BJ (cell line): ENCODE results near the gene SLC8A1. TPM values are rescaled to one million over a fixed set of nuclear protein-coding genes. Genes with fewer than 3 reads are reported as not detected.

Experiments used
- CTCF ChIA-PET: fragments of 350-600 bp; formaldehyde crosslinking; extraction: SDS; loops from one replicate; lab custom pipeline; 2021; ENCODE audit warnings: antibody characterized with exemption, inconsistent platforms; lab: Yijun Ruan, JAX
- POLR2A ChIA-PET: fragments of 300-600 bp; sonication (Branson Sonifier 250); formaldehyde crosslinking; extraction: SDS; loops from one replicate; lab custom pipeline; 2021; ENCODE audit warnings: antibody characterized with exemption; lab: Charles Lee
- DNase-seq: peaks from one replicate; pipeline ENCODE4 v3.0.0-alpha.2; 2011; ENCODE audit warnings: low read depth
- H3K27me3 ChIP-seq: 2 replicates; pipeline ENCODE4 v1.6.0; 2011; ENCODE audit warnings: low read length; ENCODE audit not compliant: control insufficient read depth, insufficient read depth
- H3K36me3 ChIP-seq: 2 replicates; pipeline ENCODE4 v1.5.1; 2011; ENCODE audit warnings: low read length; ENCODE audit not compliant: control insufficient read depth, insufficient read depth
- H3K4me3 ChIP-seq: 2 replicates; pipeline ENCODE4 v1.5.1; 2011; ENCODE audit warnings: low read depth, mild to moderate bottlenecking, control low read depth, low read length
- polyA plus RNA-seq: library from polyadenylated mRNA; depleted of rRNA; stranded (reverse); fragments of >200 nt; gene quantifications from 2 replicates; pipeline ENCODE4 v1.2.3, GENCODE V29; 2011
- TF ChIP-seq, protein P1 (sequence below): IDR thresholded peaks from 2 replicates; pipeline ENCODE4 v1.5.1; 2011; ENCODE audit warnings: low read depth, mild to moderate bottlenecking, control low read depth, inconsistent platforms, low read length, moderate library complexity; ENCODE audit not compliant: insufficient read depth

SLC8A1 gene
- polyA plus RNA-seq, 1 experiment: 18.5 TPM

DNA sequence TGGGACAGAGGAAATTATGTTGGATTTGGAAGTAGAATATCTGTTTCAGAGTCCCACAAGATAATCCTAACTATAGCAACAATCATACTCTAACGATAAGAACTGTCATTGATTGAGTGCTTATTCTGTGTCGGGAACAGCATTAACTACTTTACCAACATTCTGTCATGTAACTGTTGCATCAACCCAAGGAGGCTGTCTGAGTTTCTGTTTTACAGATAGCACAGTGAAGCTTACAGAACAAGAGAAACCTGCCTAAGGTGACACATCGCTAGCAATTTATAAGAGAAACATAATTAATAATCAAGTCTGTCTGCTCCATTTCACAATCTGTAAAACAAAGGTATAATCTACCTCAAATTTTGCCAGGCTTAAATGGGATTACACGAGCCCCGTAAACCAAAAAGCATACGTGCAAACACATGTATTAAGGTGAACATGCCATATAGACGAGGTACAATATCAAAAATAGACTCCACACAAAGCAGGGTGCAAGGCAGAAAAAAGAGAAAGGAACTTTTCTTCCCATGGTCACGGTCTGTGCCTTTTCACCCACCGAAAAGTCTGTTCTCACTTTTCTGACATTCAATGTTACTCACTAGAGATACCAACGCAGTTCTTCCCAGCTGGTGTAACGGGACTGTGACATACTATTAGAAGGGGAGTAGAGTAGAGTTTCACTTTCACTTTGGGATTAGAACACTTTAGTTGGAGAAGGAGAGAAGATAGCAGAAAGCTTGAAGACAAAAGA, 37.2 kb upstream of the SLC8A1 start:
- POLR2A ChIA-PET: no interaction called here
- Histone ChIP-seq H3K27me3 (no peaks in the 10 kb centered on the region), H3K36me3 (no peaks in the 10 kb centered on the region), H3K4me3 (peak overlapping the region; percentile 37)
- DNase-seq: no peak
- CTCF ChIA-PET: interaction anchor here (0.8 to 1.8 kb wide), 5 partner anchors 7 to 265 kb away, joined by 3 to 11 read pairs (median 3); no protein-coding TSS in a partner anchor
- TF ChIP-seq, protein P1, sequence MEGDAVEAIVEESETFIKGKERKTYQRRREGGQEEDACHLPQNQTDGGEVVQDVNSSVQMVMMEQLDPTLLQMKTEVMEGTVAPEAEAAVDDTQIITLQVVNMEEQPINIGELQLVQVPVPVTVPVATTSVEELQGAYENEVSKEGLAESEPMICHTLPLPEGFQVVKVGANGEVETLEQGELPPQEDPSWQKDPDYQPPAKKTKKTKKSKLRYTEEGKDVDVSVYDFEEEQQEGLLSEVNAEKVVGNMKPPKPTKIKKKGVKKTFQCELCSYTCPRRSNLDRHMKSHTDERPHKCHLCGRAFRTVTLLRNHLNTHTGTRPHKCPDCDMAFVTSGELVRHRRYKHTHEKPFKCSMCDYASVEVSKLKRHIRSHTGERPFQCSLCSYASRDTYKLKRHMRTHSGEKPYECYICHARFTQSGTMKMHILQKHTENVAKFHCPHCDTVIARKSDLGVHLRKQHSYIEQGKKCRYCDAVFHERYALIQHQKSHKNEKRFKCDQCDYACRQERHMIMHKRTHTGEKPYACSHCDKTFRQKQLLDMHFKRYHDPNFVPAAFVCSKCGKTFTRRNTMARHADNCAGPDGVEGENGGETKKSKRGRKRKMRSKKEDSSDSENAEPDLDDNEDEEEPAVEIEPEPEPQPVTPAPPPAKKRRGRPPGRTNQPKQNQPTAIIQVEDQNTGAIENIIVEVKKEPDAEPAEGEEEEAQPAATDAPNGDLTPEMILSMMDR: no peak

DNA sequence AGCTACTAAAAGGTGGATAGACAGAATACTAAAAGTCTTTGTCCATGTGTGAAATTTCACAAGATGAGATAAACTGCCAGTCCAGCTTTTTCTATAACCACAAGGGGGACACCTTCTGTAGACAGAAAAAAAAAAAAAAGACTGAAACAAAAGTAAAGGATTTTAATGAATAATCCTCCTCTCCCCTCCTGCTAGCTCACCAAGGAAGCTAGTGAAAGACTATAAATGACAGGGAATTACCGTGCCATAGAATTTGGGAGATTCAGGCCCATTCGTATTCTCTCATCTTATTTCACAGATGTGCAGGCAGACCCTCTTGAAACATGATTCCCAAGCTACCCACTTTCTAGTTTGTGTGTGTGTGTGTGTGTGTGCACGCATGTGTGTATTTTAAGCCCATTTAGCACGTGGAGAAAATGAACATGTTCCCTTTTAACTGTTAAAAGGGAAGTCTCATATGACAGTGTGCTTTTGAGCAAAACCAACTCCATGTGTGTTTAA, 36.3 kb upstream of the SLC8A1 start:
- Histone ChIP-seq H3K27me3 (no peaks in the 10 kb centered on the region), H3K36me3 (no peaks in the 10 kb centered on the region), H3K4me3 (no peak overlapping the region)
- ChIA-PET POLR2A (interaction anchor here (0.7 kb wide), 3 partner anchors 13 to 262 kb away, joined by 3 to 9 read pairs (median 4); no protein-coding TSS in a partner anchor), CTCF (interaction anchor here (0.6 to 1.8 kb wide), 14 partner anchors 8 to 1712 kb away, joined by 3 to 11 read pairs (median 3); no protein-coding TSS in a partner anchor)
- DNase-seq: no peak
- TF ChIP-seq, protein P1: peak; percentile 55

DNA sequence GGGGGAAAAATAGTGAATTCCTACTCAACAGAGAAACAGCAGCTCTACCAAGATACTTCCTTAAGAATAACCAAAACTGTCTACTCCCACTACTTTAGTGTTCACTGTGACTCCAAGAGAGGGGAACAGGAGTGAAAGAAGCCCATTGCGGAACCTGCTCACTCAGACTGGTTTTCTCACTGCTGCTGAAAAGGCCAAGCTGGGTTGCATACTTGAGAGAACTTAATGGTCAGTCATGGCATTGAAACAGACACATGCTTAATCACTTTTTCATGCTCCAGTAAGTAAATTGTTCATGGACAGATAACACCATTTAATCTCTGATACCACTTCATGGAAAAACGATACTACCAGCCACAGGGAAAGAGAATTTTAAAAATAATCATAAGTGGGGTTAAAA, 35.7 kb upstream of the SLC8A1 start:
- no peak for DNase-seq
- Histone ChIP-seq H3K4me3 (no peak overlapping the region), H3K27me3 (no peaks in the 10 kb centered on the region), H3K36me3 (no peaks in the 10 kb centered on the region)
- ChIA-PET POLR2A (interaction anchor here (0.7 kb wide), 3 partner anchors 13 to 262 kb away, joined by 3 to 9 read pairs (median 4); no protein-coding TSS in a partner anchor), CTCF (interaction anchor here (0.6 to 1.8 kb wide), 12 partner anchors 8 to 726 kb away, joined by 3 to 11 read pairs (median 3); no protein-coding TSS in a partner anchor)
- TF ChIP-seq, protein P1: no peak

DNA sequence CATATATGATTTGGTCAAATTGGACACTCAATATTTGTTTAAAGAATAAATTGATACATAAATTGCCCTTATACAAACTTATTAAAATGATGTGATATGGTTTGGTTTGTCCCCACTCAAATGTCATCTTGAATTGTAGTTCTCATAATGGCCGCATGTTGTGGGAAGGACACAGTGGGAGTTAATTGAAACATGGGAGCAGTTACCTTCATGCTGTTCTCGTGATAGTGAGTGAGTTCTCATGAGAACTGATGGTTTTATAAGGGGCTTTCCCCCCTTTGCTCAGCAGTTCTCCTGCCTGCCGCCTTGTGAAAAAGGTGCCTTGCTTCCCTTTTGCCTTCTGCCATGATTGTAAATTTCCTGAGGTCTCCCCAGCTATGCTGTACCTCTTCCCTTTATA, 34.0 kb upstream of the SLC8A1 start:
- DNase-seq: no peak
- ChIA-PET CTCF (no interaction called here), POLR2A (no interaction called here)
- H3K36me3 ChIP-seq: no peaks in the 10 kb centered on the region
- no peaks in the 10 kb centered on the region for H3K27me3 ChIP-seq
- H3K4me3 ChIP-seq: no peak overlapping the region
- TF ChIP-seq, protein P1: no peak

DNA sequence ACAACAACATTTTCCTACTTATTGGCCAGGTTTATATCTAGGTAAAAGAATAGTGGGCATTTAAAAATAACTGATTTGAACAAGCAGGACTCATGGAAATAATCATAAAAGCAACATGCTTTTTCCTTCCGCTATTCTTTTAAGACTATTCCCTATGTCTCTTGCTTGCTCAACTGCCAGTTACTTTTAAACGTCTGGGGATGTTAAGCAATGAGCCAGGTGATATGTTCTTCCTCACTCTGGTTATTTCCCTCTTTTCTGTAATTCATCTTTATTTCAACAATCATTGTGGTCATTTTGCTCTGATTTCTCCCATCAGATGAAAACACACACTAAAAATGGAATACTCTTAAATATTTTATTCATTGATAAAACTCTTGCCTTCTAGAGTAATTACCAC, 33.4 kb upstream of the SLC8A1 start:
- H3K27me3 ChIP-seq: no peaks in the 10 kb centered on the region
- ChIA-PET CTCF (no interaction called here), POLR2A (no interaction called here)
- H3K36me3 ChIP-seq: no peaks in the 10 kb centered on the region
- TF ChIP-seq, protein P1: no peak
- H3K4me3 ChIP-seq: no peak overlapping the region
- DNase-seq: no peak
